Measurements from ENCODE around the gene CACNG4.

DNA sequence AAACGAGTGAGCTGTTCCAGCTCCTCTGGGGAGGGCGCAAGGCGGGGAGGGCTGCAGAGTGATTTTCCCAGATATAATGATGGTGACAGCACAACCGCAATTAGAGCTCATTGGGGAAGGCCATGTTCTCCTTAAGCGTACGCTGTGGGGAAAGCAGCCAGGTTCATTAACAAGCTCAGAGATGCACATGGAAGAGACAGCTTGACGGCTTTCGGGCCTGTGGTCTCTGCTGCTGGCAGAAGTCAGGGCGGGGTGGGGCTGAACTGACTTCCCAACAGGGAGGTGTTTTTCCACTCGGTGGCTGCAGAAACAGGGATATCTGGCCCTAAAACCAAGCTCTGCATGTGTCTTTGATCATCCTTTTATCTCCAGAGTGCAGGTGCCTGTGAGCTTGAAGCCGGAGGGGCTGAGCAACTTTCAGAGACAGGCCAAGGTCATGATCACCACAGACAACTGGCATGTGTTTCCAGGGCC, 55.8 kb downstream of the CACNG4 start:
- TF ChIP-seq CTCF (conservative IDR thresholded peaks at IDR 0.05; ENCODE audit: low read depth, low read length): no peak
- no peak for TF ChIP-seq RCOR1 (IDR thresholded peaks at IDR 0.05; ENCODE audit: insufficient replicate concordance, low read length)
- TF ChIP-seq RFX5 (IDR thresholded peaks at IDR 0.05; ENCODE audit: low read depth, low read length): no peak
- TF ChIP-seq POLR2A (IDR thresholded peaks at IDR 0.05; ENCODE audit: low read depth, low read length): no peak
- TF ChIP-seq BHLHE40 (IDR thresholded peaks at IDR 0.05; ENCODE audit: low read depth, low read length): no peak
- TF ChIP-seq MXI1 (IDR thresholded peaks at IDR 0.05; ENCODE audit: borderline replicate concordance, low read depth, low read length): no peak
- TF ChIP-seq CEBPB (IDR thresholded peaks at IDR 0.05; ENCODE audit: low read depth, low read length): no peak

Data from IMR-90 (cell line).